Islet of Langerhans (tissue), 1 donor: ENCODE measurements around the gene KLK3.

ENCODE experiments used
- FAIRE-seq: peaks from one replicate; lab custom pipeline; 2011; peaks lifted over from hg19 to GRCh38; lab: Jason Lieb, UNC

The KLK3 gene

DNA sequence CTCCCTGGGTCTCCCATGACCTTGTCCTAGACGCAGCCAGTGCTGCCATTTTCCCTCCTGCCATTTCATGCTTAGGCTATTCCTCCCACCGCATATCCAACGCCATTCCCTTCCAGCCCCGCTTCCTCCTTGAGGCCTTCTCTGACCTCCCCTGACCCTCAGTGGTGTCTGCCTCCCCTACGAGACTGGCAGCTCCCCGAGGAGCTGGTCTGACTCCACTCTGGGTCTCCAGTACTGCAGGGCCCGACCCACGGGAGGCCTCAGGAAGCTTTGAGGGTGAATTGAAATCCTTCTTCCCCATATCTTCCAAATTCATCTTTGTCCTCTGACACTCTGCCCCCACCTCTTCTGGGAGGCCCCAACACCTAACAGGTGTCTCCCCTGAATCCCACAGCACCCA, 22.0 kb upstream of the KLK3 start:
- FAIRE-seq: no peak

DNA sequence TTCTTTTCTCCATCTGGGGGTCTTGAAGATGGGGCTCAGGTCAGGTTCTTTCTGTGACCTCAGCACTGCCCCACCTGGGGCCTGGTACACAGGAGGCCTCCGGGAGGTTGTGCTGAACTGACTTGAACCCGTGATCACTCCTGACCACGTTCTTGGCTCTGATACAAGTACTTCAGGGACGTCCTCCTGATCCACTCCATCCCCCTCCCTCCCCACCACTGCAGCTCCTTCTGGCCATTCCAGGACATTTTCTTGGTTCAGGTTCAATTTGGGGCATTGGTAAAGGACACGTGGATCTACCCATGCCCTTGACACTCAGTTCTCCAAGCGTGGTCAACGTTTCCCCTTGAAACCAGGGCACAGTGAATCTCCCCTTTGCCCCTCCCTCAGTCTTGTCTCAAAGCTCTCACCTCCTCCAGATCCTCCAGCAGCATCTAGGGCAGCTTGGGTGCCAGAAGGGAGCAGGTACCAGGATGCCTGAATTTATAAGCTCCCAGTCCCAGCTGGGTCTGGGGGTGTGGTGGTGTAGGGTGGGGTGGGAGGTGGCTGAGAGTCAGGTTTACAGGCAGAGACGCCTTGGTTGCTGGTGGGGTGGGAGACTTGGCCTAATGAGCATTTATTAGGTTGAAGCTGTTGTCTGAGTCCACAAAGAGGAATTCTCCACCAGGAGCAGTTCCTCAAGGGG, 21.5 kb upstream of the KLK3 start, which contains the start of gene KLK15:
Gene KLK15 (minus strand): TSS at position 458 of the 685 bp plus-strand sequence. CDS start 2,082 bp downstream, outside the sequence.
- FAIRE-seq: no peak

DNA sequence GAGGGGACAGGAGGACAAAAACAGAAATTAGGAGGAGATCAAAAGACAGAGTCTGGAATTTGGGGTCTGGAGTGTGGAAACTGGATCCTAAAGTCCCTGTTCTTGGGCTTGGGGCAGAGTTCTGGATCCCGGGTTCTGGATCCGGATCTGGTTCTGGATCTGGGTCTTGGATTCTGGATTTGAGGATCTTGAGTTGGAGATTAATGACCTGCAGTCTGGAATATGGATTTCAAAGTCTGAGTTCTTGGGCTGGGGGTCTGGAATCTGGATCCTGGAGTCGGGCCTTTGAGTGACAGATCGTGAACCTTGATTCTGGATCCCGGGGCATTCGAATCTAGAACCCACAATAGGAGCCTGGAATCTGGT, 20.9 kb upstream of the KLK3 start:
- no peak for FAIRE-seq

DNA sequence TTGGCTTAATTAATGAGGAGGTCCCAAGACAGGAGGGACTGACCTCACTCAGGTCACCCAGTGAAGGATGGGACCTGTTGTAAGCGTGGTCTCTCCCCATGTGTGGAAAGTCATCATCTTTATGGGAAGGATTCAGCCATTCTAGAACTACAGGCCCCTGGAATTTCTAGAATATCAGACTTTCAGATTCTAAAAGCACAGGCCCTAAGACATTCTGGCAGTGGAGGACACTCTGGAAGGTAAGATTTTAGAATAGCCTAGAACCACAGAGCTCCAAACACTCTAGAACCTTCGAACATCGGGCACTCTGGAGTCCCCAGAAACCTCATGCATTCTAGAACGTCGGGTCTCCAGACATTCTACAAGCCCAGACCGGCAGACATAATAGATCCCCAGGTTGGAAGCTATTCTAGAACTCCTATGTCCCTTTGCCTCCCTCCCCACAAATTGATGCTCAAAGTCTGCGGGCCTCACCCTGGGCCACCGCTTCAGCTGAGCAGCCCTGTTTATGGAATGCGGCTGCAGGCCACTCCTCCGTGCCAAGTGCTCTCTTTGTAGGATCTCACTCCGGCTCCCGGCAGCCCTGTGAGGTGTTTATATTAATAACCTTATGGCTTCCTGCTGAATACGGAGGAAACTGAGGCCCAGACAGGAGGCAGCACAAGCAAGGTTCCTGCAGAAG, 19.5 kb upstream of the KLK3 start:
- no peak for FAIRE-seq

DNA sequence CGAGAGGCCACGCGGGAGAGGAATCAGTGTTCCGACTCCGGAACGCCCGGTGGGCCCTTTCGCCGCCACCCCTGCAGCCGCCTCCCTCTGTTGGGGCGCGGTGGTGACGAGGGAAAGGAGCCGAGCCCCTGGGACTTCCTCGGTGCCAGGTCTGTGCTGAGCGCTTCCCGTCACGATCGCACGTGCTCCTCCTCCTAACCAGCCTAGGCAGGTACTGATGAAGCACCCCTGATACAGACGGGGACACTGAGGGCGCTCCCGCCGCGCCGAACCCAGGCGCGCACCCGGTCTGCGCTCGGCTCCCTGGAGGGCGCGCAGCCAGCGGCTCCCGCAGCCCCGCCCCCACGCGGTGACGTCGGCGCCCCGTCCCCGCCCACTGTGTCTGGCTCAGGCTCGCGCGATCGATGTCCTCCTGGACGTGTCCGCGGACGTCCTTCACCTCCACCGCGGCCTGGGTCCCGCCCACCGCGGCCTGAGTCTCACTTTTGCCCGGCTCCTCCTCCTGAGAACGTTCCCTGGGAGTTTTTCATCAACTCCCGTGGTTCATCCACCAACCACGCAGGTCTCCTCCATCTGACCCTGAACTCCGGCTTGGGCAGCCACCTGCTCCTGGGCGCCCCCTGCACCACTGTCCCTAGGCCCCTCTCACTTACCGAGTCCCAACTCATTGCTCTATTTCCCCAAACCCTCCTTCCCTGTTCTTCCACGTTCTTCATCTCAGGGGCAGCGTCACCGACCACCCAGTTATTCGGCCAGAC, 18.8 kb upstream of the KLK3 start:
- no peak for FAIRE-seq

DNA sequence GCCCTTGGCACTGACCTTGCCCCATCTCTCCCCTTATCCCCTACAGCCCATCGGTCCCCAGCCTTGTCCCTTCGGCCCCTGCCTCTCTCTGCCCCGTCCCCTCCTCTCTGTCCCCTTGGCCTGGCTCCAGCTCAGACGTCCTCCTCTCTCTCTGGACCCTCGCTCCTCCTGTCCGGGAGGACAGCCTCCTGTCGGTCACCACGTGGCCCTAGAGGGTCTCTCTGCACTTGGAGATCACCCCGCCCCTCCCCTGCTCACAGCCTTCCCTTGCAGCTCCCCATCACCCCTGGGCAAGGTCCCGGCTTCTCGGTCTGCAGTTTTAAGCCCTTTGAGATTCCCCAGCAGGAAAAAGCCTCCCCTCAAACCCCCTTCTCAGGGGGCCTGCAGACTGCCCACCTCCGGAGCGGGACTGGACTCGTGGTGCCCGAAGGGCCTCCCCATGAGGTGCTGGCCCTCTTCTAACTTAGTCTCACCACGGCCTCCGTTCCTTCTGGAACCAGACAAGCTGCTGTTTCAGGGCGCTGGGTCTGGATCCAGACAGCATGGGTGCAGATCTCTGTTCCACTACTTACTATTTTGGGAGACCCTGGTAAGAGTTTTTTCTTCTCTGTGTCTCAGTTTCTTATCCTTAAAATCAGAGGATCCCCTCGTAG, 18.0 kb upstream of the KLK3 start:
- FAIRE-seq: no peak

DNA sequence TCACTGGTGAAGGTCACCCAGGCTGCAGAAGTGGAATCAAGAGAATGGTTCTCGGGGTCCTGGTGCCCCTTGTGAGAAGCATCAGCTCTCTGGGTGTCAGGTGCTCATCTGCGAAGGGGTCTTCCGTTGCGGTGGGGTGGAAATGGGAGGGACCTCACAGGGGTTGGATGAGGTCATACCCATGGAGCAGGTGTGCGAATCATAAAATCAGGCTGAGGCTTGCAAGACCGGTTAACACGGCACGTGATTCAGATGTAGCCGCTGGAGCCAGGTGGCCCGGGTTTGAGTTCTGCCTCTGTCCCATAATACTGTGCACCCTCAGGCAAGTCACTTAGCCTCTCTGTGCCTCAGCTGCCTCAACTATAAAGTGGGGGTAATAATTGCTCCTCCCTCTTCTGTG, 17.4 kb upstream of the KLK3 start:
- no peak for FAIRE-seq

DNA sequence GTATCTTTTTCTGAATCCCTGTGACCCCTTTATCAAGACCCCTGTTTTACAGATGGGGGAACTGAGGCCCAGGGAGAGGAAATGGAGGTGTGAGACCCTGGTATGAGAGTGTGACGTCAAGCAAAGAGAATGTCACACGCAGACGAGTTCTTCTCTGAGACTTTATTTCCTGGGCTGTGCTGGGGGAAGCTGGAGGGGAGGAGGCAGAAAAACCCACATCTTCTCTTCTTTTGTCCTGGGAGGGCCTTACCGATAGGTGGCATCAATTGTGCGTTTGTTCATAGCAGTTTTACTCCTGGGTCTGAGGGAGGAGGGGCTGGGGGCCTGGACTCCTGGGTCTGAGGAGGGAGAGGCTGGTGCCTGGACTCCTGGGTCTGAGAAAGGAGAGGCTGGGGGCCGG, 16.5 kb upstream of the KLK3 start:
- no peak for FAIRE-seq

DNA sequence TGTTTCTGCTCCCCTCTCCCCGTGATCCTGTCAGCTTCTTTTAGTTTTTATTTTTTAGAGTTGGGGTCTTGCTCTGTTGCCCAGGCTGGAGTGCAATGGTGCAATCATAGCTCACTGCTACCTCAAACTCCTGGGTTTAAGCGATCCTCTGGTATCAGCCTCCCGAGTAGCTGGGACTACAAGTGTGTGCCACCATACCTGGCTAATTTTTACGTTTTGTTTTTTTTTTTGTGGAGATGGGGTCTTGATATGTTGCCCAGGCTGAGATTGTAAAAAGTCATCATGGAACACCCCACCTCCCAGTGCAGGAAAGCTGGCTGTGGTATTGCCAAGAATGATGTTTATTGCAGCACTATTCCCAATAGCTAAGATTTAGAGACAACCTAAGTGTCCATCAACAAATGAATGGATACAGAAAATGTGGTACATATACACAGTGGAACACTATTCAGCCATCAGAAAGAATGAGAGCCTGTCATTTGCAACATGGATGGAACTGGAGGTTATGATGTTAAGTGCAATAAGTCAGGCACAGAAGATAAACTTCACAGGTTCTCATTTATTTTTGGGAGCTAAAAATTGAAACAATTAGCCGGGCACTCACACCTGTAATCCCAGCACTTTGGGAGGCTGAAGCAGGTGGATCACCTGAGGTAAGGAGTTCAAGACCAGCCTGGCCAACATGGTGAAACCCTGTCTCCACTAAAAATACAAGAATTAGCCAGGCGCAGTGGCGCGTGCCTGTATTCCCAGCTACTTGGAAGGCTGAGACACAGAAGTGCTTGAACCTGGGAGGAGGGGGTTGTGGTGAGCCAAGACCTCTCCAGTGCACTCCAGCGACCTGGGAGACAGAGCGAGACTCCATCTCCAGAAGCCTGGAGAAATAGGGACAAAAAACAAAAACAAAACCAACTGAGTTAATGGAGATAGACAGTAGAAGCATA, 14.7 kb upstream of the KLK3 start:
- no peak for FAIRE-seq

DNA sequence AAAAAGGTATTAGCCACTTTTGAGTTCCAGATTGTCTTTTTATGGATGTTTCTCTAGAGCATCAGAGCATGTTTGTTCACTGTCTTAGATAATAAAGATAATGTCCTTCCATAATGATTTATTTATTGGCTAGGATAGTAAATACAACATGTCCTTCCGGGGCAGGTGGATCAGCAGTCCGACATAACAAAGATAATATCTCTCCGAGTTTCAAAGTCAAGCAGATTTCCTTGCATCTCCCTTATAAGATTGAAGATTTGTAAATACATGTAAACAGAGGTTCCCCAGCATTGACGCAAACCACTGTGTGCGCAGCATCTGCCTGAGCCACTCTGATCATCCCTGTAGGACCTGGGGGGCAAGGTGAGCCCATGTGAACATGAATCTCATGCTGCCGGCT, 12.6 kb upstream of the KLK3 start:
- no peak for FAIRE-seq

DNA sequence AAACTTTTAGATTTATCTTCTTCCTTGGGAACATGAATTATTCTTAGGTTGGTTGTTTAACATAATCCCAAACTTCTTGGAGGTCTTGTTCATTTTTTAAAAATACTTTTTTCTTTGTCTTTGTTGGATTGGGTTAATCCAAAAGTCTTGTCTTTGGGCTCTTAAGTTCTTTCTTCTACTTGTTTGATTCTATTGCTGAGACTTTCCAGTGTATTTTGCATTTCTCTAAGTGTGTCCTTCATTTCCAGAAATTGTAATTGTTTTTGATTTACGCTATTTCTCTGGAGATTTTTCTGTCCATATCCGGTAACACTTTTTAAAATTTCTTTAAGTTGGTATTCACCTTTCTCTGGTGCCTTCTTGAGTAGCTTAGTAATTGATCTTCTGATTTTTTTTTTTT, 11.5 kb upstream of the KLK3 start:
- FAIRE-seq: no peak

DNA sequence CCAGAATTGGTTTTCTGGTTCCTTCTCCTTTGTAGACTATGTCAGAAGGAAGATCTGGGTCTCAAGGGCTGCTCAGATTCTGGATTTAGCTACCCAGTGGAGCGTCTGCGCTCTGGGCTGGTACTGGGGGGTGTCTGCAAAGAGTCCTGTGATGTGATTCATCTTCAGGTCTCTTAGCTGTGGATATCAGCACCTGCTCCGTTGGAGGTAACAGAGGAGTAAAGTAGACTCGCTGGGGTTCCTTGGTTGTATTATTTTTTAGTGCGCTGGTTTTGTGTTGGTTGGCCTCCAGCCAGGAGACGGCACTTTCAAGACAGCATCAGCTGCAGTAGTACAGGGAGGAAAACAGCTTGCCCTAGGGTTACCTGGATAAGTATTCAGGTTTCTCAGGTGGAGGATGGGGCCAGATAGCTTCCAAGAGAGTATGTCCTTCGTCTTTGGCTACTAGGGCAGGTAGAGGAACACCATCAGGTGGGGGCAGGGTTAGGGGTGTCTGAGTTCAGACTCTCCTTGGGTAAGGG, 11.0 kb upstream of the KLK3 start:
- FAIRE-seq: no peak

DNA sequence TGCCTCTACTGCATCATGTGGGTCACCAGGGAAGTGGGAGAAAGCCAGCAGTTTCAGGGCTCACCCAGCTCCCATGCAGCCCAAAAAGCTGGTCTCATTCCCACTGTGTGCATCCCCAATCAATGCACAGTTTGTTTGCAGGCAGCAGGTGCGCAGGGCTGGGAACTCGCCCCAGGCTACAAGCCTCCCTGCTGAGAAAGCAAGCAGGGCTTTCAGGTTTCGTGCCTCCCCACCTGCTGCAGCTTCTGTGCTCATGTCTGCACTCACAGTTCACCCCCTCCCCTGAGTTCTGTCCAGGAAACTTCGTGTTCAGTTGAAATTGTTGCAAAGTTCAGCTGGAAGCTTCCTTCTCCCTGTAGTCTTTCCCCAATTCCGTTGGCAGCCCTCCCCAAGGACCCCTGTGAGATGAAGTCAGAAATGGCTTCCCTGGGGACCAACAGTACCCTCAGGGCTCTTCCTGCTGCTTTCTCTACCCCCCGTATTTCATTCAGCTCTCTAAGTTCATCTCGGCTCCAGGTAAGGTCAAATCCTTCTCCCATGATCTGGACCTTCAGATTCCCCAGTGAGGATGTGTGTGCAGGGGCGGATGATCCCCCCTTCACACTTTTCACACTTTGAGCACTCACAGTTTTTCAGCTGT, 10.3 kb upstream of the KLK3 start:
- no peak for FAIRE-seq

DNA sequence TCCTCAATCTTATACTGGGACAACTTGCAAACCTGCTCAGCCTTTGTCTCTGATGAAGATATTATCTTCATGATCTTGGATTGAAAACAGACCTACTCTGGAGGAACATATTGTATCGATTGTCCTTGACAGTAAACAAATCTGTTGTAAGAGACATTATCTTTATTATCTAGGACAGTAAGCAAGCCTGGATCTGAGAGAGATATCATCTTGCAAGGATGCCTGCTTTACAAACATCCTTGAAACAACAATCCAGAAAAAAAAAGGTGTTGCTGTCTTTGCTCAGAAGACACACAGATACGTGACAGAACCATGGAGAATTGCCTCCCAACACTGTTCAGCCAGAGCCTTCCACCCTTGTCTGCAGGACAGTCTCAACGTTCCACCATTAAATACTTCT, 4.0 kb upstream of the KLK3 start:
- no peak for FAIRE-seq

DNA sequence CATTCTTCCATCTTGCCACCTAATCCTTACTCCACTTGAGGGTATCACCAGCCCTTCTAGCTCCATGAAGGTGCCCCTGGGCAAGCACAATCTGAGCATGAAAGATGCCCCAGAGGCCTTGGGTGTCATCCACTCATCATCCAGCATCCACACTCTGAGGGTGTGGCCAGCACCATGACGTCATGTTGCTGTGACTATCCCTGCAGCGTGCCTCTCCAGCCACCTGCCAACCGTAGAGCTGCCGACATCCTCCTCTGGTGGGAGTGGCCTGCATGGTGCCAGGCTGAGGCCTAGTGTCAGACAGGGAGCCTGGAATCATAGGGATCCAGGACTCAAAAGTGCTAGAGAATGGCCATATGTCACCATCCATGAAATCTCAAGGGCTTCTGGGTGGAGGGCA, 3.1 kb upstream of the KLK3 start:
- FAIRE-seq: no peak

DNA sequence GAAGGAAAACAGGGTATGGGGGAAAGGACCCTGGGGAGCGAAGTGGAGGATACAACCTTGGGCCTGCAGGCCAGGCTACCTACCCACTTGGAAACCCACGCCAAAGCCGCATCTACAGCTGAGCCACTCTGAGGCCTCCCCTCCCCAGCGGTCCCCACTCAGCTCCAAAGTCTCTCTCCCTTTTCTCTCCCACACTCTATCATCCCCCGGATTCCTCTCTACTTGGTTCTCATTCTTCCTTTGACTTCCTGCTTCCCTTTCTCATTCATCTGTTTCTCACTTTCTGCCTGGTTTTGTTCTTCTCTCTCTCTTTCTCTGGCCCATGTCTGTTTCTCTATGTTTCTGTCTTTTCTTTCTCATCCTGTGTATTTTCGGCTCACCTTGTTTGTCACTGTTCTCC, 2.7 kb downstream of the KLK3 start:
- FAIRE-seq: no peak

DNA sequence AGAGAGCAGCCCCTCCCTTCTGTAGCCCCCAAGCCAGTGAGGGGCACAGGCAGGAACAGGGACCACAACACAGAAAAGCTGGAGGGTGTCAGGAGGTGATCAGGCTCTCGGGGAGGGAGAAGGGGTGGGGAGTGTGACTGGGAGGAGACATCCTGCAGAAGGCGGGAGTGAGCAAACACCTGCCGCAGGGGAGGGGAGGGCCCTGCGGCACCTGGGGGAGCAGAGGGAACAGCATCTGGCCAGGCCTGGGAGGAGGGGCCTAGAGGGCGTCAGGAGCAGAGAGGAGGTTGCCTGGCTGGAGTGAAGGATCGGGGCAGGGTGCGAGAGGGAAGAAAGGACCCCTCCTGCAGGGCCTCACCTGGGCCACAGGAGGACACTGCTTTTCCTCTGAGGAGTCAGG, 4.2 kb downstream of the KLK3 start:
- FAIRE-seq: no peak

DNA sequence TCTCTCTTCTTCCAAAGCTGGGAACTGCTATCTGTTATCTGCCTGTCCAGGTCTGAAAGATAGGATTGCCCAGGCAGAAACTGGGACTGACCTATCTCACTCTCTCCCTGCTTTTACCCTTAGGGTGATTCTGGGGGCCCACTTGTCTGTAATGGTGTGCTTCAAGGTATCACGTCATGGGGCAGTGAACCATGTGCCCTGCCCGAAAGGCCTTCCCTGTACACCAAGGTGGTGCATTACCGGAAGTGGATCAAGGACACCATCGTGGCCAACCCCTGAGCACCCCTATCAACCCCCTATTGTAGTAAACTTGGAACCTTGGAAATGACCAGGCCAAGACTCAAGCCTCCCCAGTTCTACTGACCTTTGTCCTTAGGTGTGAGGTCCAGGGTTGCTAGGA, 5.1 kb downstream of the KLK3 start:
- no peak for FAIRE-seq

DNA sequence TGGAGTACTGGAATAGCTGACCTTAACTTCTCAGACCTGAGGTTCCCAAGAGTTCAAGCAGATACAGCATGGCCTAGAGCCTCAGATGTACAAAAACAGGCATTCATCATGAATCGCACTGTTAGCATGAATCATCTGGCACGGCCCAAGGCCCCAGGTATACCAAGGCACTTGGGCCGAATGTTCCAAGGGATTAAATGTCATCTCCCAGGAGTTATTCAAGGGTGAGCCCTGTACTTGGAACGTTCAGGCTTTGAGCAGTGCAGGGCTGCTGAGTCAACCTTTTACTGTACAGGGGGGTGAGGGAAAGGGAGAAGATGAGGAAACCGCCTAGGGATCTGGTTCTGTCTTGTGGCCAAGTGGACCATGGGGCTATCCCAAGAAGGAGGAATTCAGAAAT, 6.3 kb downstream of the KLK3 start:
- FAIRE-seq: no peak

DNA sequence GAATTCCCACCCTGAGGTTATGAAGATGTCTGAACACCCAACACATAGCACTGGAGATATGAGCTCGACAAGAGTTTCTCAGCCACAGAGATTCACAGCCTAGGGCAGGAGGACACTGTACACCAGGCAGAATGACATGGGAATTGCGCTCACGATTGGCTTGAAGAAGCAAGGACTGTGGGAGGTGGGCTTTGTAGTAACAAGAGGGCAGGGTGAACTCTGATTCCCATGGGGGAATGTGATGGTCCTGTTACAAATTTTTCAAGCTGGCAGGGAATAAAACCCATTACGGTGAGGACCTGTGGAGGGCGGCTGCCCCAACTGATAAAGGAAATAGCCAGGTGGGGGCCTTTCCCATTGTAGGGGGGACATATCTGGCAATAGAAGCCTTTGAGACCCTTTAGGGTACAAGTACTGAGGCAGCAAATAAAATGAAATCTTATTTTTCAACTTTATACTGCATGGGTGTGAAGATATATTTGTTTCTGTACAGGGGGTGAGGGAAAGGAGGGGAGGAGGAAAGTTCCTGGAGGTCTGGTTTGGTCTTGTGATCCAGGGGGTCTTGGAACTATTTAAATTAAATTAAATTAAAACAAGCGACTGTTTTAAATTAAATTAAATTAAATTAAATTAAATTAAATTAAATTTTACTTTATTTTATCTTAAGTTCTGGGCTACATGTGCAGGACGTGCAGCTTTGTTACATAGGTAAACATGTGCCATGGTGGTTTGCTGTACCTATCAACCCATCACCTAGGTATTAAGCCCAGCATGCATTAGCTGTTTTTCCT, 7.0 kb downstream of the KLK3 start:
- FAIRE-seq: no peak
